Head of caudate nucleus (tissue), 42 donors: ENCODE data around the gene TCF21.
"Not testable (repeated sequence)": the region's sequence is repeated elsewhere in the genome, so short reads cannot be mapped to it uniquely, and the experiment has no call there.

Experiments used
- DNase-seq, 42 donors: peaks; one replicate each; pipeline versions ENCODE4 v3.0.0 to v3.0.0-alpha.2; 2020 to 2021; ENCODE audit warnings: mixed read lengths in 7 of 42
- intact Hi-C: fragments of 100-400 bp; cut with DNase I; formaldehyde crosslinking; loops from one replicate; pipeline ENCODE4 v1.15.0; 2022

TCF21 gene

GRCh38 chr6:133917781-133918180 is 28.9 kb downstream of the TCF21 start:
- intact Hi-C loops: loop anchor here (2.0 kb wide), 1 partner anchor 349 kb away; no protein-coding TSS in a partner anchor
- no peak for DNase-seq

- intact Hi-C loops: no loop called here
These were observed 29.5 kb downstream of the TCF21 start for GRCh38 chr6:133918208-133918930.

DNA sequence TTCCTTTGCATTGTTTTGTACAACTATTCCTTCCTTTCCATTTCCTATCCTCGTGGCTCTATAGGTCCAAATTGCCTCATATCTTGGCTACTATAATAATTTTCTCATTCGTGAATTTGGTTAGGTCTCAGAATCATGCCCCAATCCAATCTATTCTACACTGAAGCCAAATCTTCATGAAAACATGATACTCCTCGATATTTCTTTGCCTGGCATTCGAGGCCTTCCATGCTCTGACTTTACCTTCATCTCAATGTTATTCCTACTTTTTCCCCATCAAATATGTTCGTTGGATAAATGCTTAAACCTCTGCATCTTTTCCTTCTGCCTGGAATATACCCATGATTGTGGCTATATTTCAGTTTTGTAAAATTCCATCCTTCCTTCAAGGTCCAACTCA is 30.4 kb downstream of the TCF21 start:
- intact Hi-C loops: no loop called here
- no peak for DNase-seq

More at GRCh38 chr6:133918208-133918930, 29.5 kb downstream of the TCF21 start:
- no peak for DNase-seq

DNA sequence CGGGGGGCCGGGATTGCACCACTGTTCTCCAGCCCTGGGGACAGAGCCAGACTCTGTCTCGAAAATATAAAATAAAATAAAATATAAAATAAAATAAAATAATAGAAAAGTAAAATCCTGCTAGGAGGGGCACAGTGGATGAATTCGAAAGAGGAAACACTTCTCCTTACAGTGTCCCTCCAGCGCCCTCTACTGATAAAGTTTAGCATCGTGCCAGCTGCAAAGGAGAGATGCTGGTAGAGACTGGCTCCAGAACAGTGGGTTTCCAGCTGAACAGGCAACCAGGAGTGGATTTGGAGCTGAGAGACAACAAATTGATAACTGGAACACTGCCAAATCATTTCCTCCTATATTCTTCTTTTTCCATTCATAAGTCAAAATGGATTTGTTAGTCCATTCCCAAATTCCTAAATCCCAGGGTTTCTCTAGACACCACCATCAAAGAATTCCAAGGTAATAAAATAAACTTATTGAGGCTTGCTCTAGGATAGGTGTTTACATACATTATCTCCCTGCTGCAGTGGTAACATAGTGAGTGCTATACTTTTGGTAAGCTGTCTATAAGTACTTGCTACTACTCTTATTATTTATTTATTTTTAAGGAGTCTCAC is 32.4 kb downstream of the TCF21 start:
- intact Hi-C loops: loop anchor here (10.0 kb wide), 1 partner anchor 143 kb away; no protein-coding TSS in a partner anchor

GRCh38 chr6:133923938-133924593 is 35.2 kb downstream of the TCF21 start:
- intact Hi-C loops: loop anchor here (10.0 kb wide), 1 partner anchor 141 kb away; no protein-coding TSS in a partner anchor

More for the DNA sequence above, 32.4 kb downstream of the TCF21 start:
- DNase-seq: peak; percentile 19 to 94 (median 87)

DNA sequence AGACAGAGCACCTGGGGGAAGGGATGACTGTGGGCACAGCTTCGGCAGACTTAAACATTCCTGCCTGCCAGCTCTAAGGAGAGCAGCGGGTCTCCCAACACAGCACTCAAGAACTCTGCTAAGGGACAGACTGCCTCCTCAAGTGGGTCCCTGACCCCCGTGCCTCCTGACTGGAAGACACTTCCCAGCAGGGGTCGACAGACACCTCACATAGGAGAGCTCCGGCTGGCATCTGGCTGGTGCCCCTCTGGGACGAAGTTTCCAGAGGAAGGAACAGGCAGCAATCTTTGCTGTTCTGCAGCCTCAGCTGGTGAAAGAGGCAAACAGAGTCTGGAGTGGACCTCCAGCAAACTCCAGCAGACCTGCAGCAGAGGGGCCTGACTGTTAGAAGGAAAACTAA is 42.3 kb downstream of the TCF21 start:
- intact Hi-C loops, DNase-seq: not testable (repeated sequence)

More at GRCh38 chr6:133923938-133924593, 35.2 kb downstream of the TCF21 start:
- DNase-seq: peak in 41 of 42 donors; percentile 29 to 90 (median 75)

GRCh38 chr6:133936352-133936751 is 47.4 kb downstream of the TCF21 start:
- intact Hi-C loops, DNase-seq: not testable (repeated sequence)

GRCh38 chr6:133937909-133938308 is 49.0 kb downstream of the TCF21 start:
- DNase-seq: no peak
- intact Hi-C loops: no loop called here

- no peak for DNase-seq
- intact Hi-C loops: no loop called here
These were observed 49.6 kb downstream of the TCF21 start for GRCh38 chr6:133938533-133938932.

GRCh38 chr6:133939778-133940667 is 51.1 kb downstream of the TCF21 start:
- intact Hi-C loops: no loop called here
- DNase-seq: no peak
